BLaER1 treated with 17β-estradiol and CSF1 and Interleukin-3, amounts not matched to agents 10 nM and 100 nM (cell line): ENCODE measurements around the gene EEFSEC.

ENCODE experiments used
- H3K27ac ChIP-seq, 11 experiments: shearing (Covaris generic); formaldehyde crosslinking; 2 replicates each; pipeline ENCODE4 v1.8.1; 2022
- H3K27me3 ChIP-seq, 11 experiments: shearing (Covaris generic); formaldehyde crosslinking; 2 replicates each; pipeline ENCODE4 v1.8.1; 2022
- H3K36me3 ChIP-seq, 11 experiments: shearing (Covaris generic); formaldehyde crosslinking; 2 replicates each; pipeline ENCODE4 v1.8.1; 2022
- H3K4me1 ChIP-seq, 10 experiments: shearing (Covaris generic); formaldehyde crosslinking; 2 replicates each; pipeline ENCODE4 v1.8.1; 2022
- H3K4me2 ChIP-seq, 11 experiments: shearing (Covaris generic); formaldehyde crosslinking; 2 replicates each; pipeline ENCODE4 v1.8.1; 2022
- H3K4me3 ChIP-seq, 10 experiments: shearing (Covaris generic); formaldehyde crosslinking; 2 replicates each; pipeline ENCODE4 v1.8.1; 2022
- H3K9ac ChIP-seq, 11 experiments: shearing (Covaris generic); formaldehyde crosslinking; 2 replicates each; pipeline ENCODE4 v1.8.1; 2022
- H3K9me3 ChIP-seq, 11 experiments: shearing (Covaris generic); formaldehyde crosslinking; replicated peaks in 1 of 11; 2 replicates each; pipeline ENCODE4 v1.8.1; 2022
- H4K20me1 ChIP-seq, 11 experiments: shearing (Covaris generic); formaldehyde crosslinking; 2 replicates each; pipeline ENCODE4 v1.8.1; 2022
- Cebpa-rat ChIP-seq, 11 experiments: shearing (Covaris generic); IDR thresholded peaks; 2 replicates each; pipeline ENCODE4 v1.8.1; 2022

The EEFSEC gene

DNA sequence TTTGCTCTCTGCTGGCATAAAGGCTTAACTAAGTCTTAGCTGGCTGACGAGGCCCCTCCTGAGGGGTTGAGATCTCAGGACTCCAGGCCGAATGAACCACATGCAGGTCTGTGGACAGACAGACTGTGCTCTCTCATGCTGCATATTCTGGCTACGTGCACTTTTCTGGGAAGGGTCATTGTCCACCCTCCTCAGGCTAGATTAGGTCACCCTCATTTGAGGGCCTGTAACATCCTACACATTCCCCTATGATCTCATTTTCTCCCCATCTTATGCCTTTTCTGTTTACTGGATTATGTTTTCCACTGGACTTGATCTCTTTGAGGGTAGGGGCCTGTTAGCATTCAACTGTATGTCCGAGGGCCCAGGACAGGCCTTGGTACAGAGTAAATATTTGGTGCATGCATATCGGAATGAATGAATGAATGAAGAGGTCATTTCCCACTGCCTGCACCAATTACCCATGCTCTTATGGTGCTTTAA lies 13.7 kb downstream of the EEFSEC start:
- Histone ChIP-seq H3K4me1 (peaks cover 5 to 19% (median 15%) of the 10 kb centered on the region in 10 experiments; a peak in 15 of 20 replicates), H3K4me2 (no peak overlapping the region), H3K27me3 (no peaks in the 10 kb centered on the region)

DNA sequence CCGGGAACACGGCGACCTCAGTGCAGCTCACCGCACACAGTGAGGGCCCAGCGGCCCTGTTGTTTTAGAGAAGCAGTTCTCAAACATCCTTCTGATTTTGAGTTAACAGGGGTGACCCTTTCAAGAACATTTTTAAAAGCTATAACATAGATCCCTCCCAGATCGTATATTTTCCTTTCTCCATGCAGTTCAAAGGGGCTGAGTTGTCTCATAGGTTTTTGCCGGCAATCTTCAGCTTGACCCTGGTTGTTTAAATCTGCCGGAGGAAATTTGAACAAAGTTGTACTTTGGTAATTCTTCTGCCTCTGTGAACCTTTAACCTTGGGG lies 14.3 kb downstream of the EEFSEC start:
- no peak overlapping the region for H3K27ac ChIP-seq
- TF ChIP-seq Cebpa-rat (IDR thresholded peaks at IDR 0.05) = no peak
- no peaks in the 10 kb centered on the region for H3K27me3 ChIP-seq
- H3K4me2 ChIP-seq = peak overlapping the region in 2 of 11 experiments; percentile 11 to 45; a peak in 2 of 22 replicates
- peaks cover 0 to 67% (median 35%) of the 10 kb centered on the region in 11 experiments; a peak in 18 of 22 replicates for H4K20me1 ChIP-seq
- no peak overlapping the region for H3K9ac ChIP-seq
- no peaks in the 10 kb centered on the region for H3K9me3 ChIP-seq
- peaks cover 5 to 19% (median 15%) of the 10 kb centered on the region in 10 experiments; a peak in 15 of 20 replicates for H3K4me1 ChIP-seq
- H3K4me3 ChIP-seq = no peak overlapping the region
- peaks cover 0 to 19% (median 0%) of the 10 kb centered on the region in 11 experiments; a peak in 5 of 22 replicates for H3K36me3 ChIP-seq

More for the DNA sequence above, 13.7 kb downstream of the EEFSEC start:
- no peak for TF ChIP-seq Cebpa-rat (IDR thresholded peaks at IDR 0.05)
- Histone ChIP-seq H3K27ac (no peak overlapping the region), H3K36me3 (peaks cover 0 to 24% (median 5%) of the 10 kb centered on the region in 11 experiments; a peak in 5 of 22 replicates), H4K20me1 (peaks cover 0 to 61% (median 35%) of the 10 kb centered on the region in 11 experiments; a peak in 18 of 22 replicates), H3K4me3 (no peak overlapping the region), H3K9ac (no peak overlapping the region), H3K9me3 (no peaks in the 10 kb centered on the region)

DNA sequence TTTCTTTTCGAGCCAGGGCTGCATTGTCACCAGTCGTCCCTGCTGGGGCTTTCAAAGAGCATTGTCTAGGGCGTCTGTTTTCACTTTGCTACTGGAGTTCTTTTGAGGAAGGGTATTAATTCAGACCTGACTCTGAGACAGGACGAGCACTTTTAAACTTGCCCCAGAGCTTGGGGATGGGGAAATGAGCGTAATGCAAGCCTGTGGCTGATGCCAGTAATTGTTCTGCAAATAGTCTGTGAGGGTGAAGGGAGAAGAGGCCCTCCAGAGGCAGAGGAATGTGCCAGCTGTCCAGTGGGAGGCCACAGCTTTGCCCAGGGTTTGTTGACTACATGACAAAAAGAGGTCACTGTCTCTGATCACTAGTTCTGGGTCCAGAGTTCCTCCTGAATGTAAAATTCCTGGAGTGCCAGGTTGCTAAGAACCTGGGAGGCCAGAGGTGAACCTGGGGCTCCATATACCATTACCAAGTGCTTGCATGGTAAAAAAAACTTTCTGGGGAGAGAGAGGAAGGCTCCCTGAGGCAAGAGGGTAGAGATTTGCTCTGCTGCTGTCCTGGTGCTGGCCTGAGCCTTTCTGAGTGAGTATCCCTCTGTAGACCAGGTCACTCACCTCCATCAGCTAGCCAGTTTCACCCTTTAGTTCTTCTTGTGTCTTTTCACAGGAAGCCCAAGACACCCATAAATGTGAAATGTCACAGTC lies 14.8 kb downstream of the EEFSEC start:
- peak overlapping the region in 1 of 11 experiments; percentile 26; a peak in 1 of 22 replicates for H3K9ac ChIP-seq

GRCh38 chr3:128168836-128169235 lies 15.6 kb downstream of the EEFSEC start:
- Histone ChIP-seq H3K4me2 (peak overlapping the region in 6 of 11 experiments; percentile 10 to 45 (median 33); a peak in 10 of 22 replicates), H4K20me1 (peaks cover 0 to 76% (median 43%) of the 10 kb centered on the region in 11 experiments; a peak in 18 of 22 replicates), H3K36me3 (peaks cover 0 to 13% (median 0%) of the 10 kb centered on the region in 11 experiments; a peak in 4 of 22 replicates), H3K4me3 (no peak overlapping the region), H3K4me1 (peaks cover 5 to 23% (median 17%) of the 10 kb centered on the region in 10 experiments; a peak in 16 of 20 replicates), H3K9ac (no peak overlapping the region), H3K27me3 (no peaks in the 10 kb centered on the region), H3K27ac (no peak overlapping the region), H3K9me3 (no peaks in the 10 kb centered on the region)
- TF ChIP-seq Cebpa-rat (IDR thresholded peaks at IDR 0.05) = no peak

More for the DNA sequence above, 14.8 kb downstream of the EEFSEC start:
- no peaks in the 10 kb centered on the region for H3K9me3 ChIP-seq
- no peak overlapping the region for H3K4me3 ChIP-seq
- no peak overlapping the region for H3K27ac ChIP-seq
- peaks cover 0 to 72% (median 36%) of the 10 kb centered on the region in 11 experiments; a peak in 18 of 22 replicates for H4K20me1 ChIP-seq
- H3K4me1 ChIP-seq = peaks cover 5 to 19% (median 15%) of the 10 kb centered on the region in 10 experiments; a peak in 15 of 20 replicates
- peaks cover 0 to 14% (median 0%) of the 10 kb centered on the region in 11 experiments; a peak in 5 of 22 replicates for H3K36me3 ChIP-seq
- no peaks in the 10 kb centered on the region for H3K27me3 ChIP-seq
- peak overlapping the region in 7 of 11 experiments; percentile 0 to 45 (median 27); a peak in 10 of 22 replicates for H3K4me2 ChIP-seq
- TF ChIP-seq Cebpa-rat (IDR thresholded peaks at IDR 0.05) = no peak

GRCh38 chr3:128170866-128171516 lies 17.7 kb downstream of the EEFSEC start:
- Histone ChIP-seq H3K4me1 (peaks cover 20 to 43% (median 38%) of the 10 kb centered on the region in 10 experiments), H3K27me3 (no peaks in the 10 kb centered on the region), H3K4me2 (no peak overlapping the region; a peak in 1 of 22 replicates), H3K27ac (no peak overlapping the region), H3K36me3 (peaks cover 0 to 13% (median 0%) of the 10 kb centered on the region in 11 experiments; a peak in 2 of 22 replicates), H3K4me3 (no peak overlapping the region), H4K20me1 (peaks cover 0 to 85% (median 60%) of the 10 kb centered on the region in 11 experiments; a peak in 20 of 22 replicates), H3K9ac (no peak overlapping the region), H3K9me3 (no peaks in the 10 kb centered on the region)
- TF ChIP-seq Cebpa-rat (IDR thresholded peaks at IDR 0.05) = no peak

GRCh38 chr3:128173200-128173599 lies 19.9 kb downstream of the EEFSEC start:
- Histone ChIP-seq H3K4me1 (peaks cover 19 to 43% (median 34%) of the 10 kb centered on the region in 10 experiments), H3K27me3 (no peaks in the 10 kb centered on the region), H3K9me3 (no peaks in the 10 kb centered on the region), H3K4me2 (no peak overlapping the region), H3K9ac (no peak overlapping the region), H3K36me3 (no peaks in the 10 kb centered on the region), H3K4me3 (no peak overlapping the region), H3K27ac (no peak overlapping the region), H4K20me1 (peaks cover 0 to 93% (median 58%) of the 10 kb centered on the region in 11 experiments; a peak in 20 of 22 replicates)
- TF ChIP-seq Cebpa-rat (IDR thresholded peaks at IDR 0.05) = no peak

DNA sequence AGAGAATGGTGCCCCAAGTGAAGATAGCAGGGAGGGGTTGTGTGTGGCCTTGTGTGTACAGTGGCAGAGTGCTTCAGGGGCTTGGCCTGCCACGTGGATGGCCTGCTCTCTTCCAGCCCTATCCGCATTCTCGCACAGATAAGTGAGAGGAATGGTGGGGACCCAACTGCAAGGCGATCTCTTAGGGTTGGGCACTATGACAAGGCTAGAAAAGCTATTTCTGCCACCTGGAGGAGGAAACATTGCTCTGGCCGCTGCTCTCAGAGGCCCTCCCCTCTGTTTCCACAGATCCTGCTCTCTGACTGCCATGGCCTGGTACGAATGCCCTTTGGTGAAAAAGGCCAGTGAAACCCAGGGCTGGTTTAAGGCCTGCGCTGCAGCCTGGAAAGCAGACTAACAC lies 20.6 kb downstream of the EEFSEC start:
- H3K27ac ChIP-seq = no peak overlapping the region
- no peak overlapping the region for H3K9ac ChIP-seq
- H3K9me3 ChIP-seq = no peaks in the 10 kb centered on the region
- H3K4me1 ChIP-seq = peaks cover 14 to 40% (median 28%) of the 10 kb centered on the region in 10 experiments
- no peaks in the 10 kb centered on the region for H3K27me3 ChIP-seq
- no peak for TF ChIP-seq Cebpa-rat (IDR thresholded peaks at IDR 0.05)
- H3K36me3 ChIP-seq = no peaks in the 10 kb centered on the region
- H3K4me3 ChIP-seq = no peak overlapping the region
- peak overlapping the region in 5 of 11 experiments; percentile 72 to 86 (median 79); a peak in 9 of 22 replicates for H3K4me2 ChIP-seq
- H4K20me1 ChIP-seq = peaks cover 0 to 87% (median 51%) of the 10 kb centered on the region in 11 experiments; a peak in 20 of 22 replicates

DNA sequence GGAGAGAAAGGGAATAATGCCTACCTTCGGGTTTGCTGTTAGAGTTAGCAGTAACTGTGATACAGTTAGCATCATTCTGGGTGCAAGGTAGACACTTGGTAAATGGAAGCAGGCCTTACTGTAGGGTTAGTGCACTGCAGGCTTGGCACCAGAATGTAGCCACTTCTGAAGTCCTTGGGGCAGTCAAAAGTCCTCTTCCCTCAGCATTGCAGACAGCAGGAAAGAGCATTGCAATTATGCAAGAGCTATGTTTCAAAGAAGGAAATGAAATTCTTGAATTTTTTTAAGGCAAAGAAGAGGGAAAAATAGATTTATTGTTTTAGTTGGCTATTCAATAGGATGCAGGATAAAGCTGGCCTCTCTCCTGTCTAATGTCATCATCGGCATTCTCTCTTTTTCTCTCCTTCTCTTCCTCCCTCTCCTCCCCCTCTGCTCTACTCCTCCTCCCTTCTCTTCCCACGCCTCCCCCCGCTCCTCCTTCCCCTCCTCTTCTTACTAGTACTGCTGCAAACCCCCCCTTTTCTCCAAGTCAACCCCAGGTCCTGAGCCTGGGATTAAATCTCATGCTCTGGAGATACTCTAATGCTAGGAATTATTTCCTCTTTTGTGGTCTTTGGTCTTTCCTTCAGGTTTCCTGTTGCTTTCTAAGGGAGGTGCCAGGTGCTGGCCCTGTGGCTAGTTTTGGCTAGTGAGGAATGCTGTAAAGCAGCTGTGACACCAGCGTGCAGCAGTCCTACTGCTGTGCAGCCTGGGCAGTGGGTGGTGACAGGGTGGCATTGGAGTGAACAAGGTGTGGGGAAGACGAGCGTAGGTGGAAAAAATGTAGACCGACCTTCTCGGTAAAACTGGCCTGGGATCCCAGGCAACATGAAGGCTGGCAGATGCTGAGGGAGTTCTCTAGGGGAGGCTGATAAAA lies 21.7 kb downstream of the EEFSEC start:
- peaks cover 20 to 43% (median 29%) of the 10 kb centered on the region in 10 experiments for H3K4me1 ChIP-seq
- TF ChIP-seq Cebpa-rat (IDR thresholded peaks at IDR 0.05) = no peak
- no peak overlapping the region for H3K27ac ChIP-seq
- H3K27me3 ChIP-seq = no peaks in the 10 kb centered on the region
- H3K4me3 ChIP-seq = no peak overlapping the region
- H3K4me2 ChIP-seq = peak overlapping the region; percentile 33 to 86 (median 69)
- peak overlapping the region in 2 of 11 experiments; percentile 8 to 36; a peak in 2 of 22 replicates for H3K9ac ChIP-seq
- H4K20me1 ChIP-seq = peaks cover 0 to 87% (median 43%) of the 10 kb centered on the region in 11 experiments; a peak in 20 of 22 replicates
- H3K36me3 ChIP-seq = no peaks in the 10 kb centered on the region
- H3K9me3 ChIP-seq = no peaks in the 10 kb centered on the region
